NCI-H2196 (cell line): ENCODE data around the gene IQCK.
"Not testable (repeated sequence)": the region's sequence is repeated elsewhere in the genome, so short reads cannot be mapped to it uniquely, and the experiment has no call there.

Experiments used
- DNase-seq: peaks from one replicate; lab custom pipeline; 2025; ENCODE audit not compliant: unreplicated experiment; lab: John Stamatoyannopoulos, UW

IQCK gene

GRCh38 chr16:19716183-19716582 is 1.9 kb upstream of the IQCK start:
- no peak for DNase-seq

GRCh38 chr16:19716728-19717127 is 1.3 kb upstream of the IQCK start:
- DNase-seq, result not testable (repeated sequence)

- DNase-seq, result no peak
These were observed 757 bp upstream of the IQCK start for GRCh38 chr16:19717314-19717713.

GRCh38 chr16:19718624-19718965 is 524 bp downstream of the IQCK start:
- no peak for DNase-seq

GRCh38 chr16:19722269-19722952 is 4.3 kb downstream of the IQCK start:
- no peak for DNase-seq

- DNase-seq, result no peak
These were observed 4.9 kb downstream of the IQCK start for GRCh38 chr16:19722981-19723380.

- no peak for DNase-seq
These were observed 10.5 kb downstream of the IQCK start for GRCh38 chr16:19728636-19728965.

- no peak for DNase-seq
These were observed 15.5 kb downstream of the IQCK start for GRCh38 chr16:19733551-19733950.

GRCh38 chr16:19735074-19735867 is 17.2 kb downstream of the IQCK start:
- DNase-seq, result no peak

- DNase-seq, result no peak
These were observed 19.4 kb downstream of the IQCK start for GRCh38 chr16:19737306-19738038.

GRCh38 chr16:19741354-19741753 is 23.3 kb downstream of the IQCK start:
- no peak for DNase-seq

GRCh38 chr16:19743816-19744159 is 25.7 kb downstream of the IQCK start:
- no peak for DNase-seq

GRCh38 chr16:19744670-19745069 is 26.6 kb downstream of the IQCK start:
- DNase-seq, result no peak

GRCh38 chr16:19745286-19746010 is 27.4 kb downstream of the IQCK start:
- DNase-seq, result no peak

GRCh38 chr16:19746561-19746960 is 28.5 kb downstream of the IQCK start:
- DNase-seq, result no peak

- no peak for DNase-seq
These were observed 30.5 kb downstream of the IQCK start for GRCh38 chr16:19748389-19749168.

- no peak for DNase-seq
These were observed 31.6 kb downstream of the IQCK start for GRCh38 chr16:19749571-19750080.

- no peak for DNase-seq
These were observed 33.7 kb downstream of the IQCK start for GRCh38 chr16:19751478-19752385.

- DNase-seq, result no peak
These were observed 36.0 kb downstream of the IQCK start for GRCh38 chr16:19753815-19754643.
